Measurements from ENCODE around the gene MYO18A. TPM values are rescaled to one million over a fixed set of nuclear protein-coding genes. Genes with fewer than 3 reads are reported as not detected.

Gene MYO18A
- total RNA-seq, 3 donors from 2014 or later = 31.5 to 71.1 (median 42.3) TPM

DNA sequence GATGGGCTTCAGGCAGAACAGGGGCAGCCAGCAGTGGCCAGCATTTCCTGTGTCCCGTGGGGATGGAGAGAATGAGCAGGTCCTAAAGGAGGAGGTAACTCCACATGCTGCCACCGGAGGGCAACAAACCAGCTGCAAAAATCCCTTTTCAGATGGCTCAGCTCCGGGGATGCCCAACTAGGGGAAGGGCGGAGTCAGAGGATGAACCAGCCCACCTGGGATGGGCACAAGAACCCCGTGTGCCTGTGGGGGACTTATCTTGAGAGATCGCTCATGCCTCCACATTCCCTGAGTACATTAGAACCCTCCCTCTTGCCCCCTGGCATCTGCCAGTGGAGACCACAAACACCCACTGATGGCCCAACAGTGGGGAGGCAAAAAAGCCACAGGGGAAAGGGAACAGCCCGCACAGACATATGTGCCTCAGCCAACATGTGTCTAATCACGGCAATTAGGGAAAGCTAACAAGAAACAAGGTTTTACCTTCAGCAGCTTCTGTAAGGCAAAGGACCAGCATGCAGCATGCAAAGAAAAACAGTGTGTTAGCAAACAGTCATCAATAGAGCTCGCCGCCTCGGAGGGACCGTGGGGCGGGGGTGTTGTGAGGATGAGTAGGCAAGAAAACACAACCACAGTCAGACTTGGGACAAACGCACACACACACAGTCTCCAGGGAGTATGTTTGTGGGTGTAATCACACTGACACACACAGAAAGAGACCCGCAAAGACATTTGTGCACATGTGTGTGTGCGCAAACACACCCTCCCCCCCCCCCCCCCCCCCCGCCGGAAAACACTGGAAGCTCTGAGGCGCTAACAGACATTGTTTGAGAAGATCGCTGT lies 64.0 kb downstream of the MYO18A start:
- Histone ChIP-seq H3K36me3 (no peaks in the 10 kb centered on the region), H3K9me3 (no peaks in the 10 kb centered on the region), H3K27ac (no peak overlapping the region), H3K4me1 (peaks cover 5 to 20% of the 10 kb centered on the region in 2 donors), H3K27me3 (no peaks in the 10 kb centered on the region), H3K4me3 (no peak overlapping the region)
- DNase-seq (ENCODE audit: low spot score in 2 of 2) = no peak
- intact Hi-C loops (cut with DNase I; ENCODE audit: low total_unique reads) = loop anchor here (1.0 to 5.0 kb wide), 3 partner anchors 29 to 149 kb away; no protein-coding TSS in a partner anchor
- TF ChIP-seq POLR2AphosphoS5 (IDR thresholded peaks at IDR 0.05) = no peak
- TF ChIP-seq, protein P1, sequence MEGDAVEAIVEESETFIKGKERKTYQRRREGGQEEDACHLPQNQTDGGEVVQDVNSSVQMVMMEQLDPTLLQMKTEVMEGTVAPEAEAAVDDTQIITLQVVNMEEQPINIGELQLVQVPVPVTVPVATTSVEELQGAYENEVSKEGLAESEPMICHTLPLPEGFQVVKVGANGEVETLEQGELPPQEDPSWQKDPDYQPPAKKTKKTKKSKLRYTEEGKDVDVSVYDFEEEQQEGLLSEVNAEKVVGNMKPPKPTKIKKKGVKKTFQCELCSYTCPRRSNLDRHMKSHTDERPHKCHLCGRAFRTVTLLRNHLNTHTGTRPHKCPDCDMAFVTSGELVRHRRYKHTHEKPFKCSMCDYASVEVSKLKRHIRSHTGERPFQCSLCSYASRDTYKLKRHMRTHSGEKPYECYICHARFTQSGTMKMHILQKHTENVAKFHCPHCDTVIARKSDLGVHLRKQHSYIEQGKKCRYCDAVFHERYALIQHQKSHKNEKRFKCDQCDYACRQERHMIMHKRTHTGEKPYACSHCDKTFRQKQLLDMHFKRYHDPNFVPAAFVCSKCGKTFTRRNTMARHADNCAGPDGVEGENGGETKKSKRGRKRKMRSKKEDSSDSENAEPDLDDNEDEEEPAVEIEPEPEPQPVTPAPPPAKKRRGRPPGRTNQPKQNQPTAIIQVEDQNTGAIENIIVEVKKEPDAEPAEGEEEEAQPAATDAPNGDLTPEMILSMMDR (IDR thresholded peaks at IDR 0.05) = peak in 1 of 3 donors; percentile 10
- no peak for TF ChIP-seq POLR2A (IDR thresholded peaks at IDR 0.05)

DNA sequence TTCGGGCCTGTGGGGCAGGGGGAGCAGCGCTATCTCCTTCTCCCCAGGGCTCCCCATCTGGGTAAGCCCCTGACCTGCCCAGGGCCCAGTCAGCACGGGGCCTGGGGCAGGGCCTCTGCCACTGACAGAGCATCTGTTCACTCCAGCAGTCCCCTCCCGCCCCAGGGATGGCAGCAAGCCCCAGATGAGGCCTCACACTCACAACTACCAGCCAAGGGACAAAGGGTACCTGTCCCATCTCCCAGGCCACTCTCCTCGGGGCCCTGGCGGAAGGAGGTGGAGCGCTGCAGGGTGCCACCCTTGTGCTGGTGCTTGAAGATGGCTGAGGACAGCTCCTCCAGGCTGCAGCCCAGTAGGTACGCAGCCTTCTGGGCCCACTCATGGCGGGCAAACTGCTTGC lies 64.8 kb downstream of the MYO18A start:
- intact Hi-C loops (cut with DNase I; ENCODE audit: low total_unique reads) = loop anchor here (5.0 kb wide), 1 partner anchor 148 kb away; no protein-coding TSS in a partner anchor
- no peak overlapping the region for H3K4me3 ChIP-seq
- peak overlapping the region in 1 of 2 donors; percentile 12 for H3K27ac ChIP-seq
- H3K4me1 ChIP-seq = peaks cover 5 to 22% of the 10 kb centered on the region in 2 donors
- no peaks in the 10 kb centered on the region for H3K27me3 ChIP-seq
- H3K9me3 ChIP-seq = no peaks in the 10 kb centered on the region
- no peak for DNase-seq (ENCODE audit: low spot score in 2 of 2)
- H3K36me3 ChIP-seq = no peaks in the 10 kb centered on the region
- TF ChIP-seq, protein P1 (IDR thresholded peaks at IDR 0.05) = no peak
- TF ChIP-seq POLR2AphosphoS5 (IDR thresholded peaks at IDR 0.05) = no peak
- no peak for TF ChIP-seq POLR2A (IDR thresholded peaks at IDR 0.05)

DNA sequence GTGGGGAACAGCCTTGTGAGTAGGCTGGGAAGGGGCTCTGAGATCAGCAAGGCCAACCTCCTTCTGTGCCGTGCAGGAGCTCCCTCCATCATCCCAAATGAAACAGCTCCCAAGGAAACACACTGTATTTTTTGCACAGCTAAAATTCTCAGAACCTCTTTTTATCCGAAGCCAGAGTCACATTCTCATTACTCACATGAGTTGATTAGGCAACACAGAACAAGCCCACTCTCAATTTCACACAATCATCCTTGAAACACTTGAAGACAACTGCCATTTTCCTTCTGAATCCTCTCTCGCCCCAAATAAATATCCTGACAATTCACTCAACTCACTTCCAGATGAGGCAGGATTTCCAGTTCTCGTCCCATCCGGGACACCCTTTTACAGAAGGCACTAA lies 66.1 kb downstream of the MYO18A start:
- TF ChIP-seq POLR2AphosphoS5 (IDR thresholded peaks at IDR 0.05) (no peak), POLR2A (IDR thresholded peaks at IDR 0.05) (no peak)
- TF ChIP-seq, protein P1 (IDR thresholded peaks at IDR 0.05) = no peak
- no peaks in the 10 kb centered on the region for H3K36me3 ChIP-seq
- intact Hi-C loops (cut with DNase I; ENCODE audit: low total_unique reads) = no loop called here

DNA sequence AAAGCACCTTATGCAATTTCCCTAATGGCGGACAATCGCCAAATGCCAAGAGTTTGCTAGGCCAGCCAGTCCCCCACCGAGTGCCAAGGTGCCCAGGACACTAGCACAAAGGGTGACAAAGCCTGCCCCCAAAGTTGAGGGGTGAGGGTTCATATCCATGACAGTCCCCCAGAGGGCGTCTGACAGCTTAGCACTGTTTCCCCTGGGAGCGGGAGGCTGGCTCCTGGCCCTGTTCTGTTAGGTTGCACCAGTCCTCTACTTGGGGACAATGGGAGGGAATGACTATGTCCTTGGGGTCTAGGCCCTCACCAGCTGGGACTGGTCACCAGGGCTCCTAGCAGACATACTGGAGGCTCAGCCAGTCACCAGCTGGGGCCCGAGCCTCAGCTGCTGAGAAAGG lies 66.9 kb downstream of the MYO18A start:
- no peak for DNase-seq (ENCODE audit: low spot score in 2 of 2)
- intact Hi-C loops (cut with DNase I; ENCODE audit: low total_unique reads) = no loop called here
- H3K9me3 ChIP-seq = no peaks in the 10 kb centered on the region
- no peaks in the 10 kb centered on the region for H3K36me3 ChIP-seq
- H3K4me3 ChIP-seq = no peak overlapping the region
- peak overlapping the region; percentile 6 to 58 for H3K27ac ChIP-seq
- H3K4me1 ChIP-seq = peaks cover 5 to 22% of the 10 kb centered on the region in 2 donors
- TF ChIP-seq POLR2AphosphoS5 (IDR thresholded peaks at IDR 0.05) = no peak
- H3K27me3 ChIP-seq = no peaks in the 10 kb centered on the region

More for the DNA sequence above, 66.1 kb downstream of the MYO18A start:
- H3K9me3 ChIP-seq = no peaks in the 10 kb centered on the region
- no peak overlapping the region for H3K27ac ChIP-seq
- H3K4me1 ChIP-seq = peaks cover 5 to 22% of the 10 kb centered on the region in 2 donors
- no peak overlapping the region for H3K4me3 ChIP-seq
- DNase-seq (ENCODE audit: low spot score in 2 of 2) = no peak
- no peaks in the 10 kb centered on the region for H3K27me3 ChIP-seq

DNA sequence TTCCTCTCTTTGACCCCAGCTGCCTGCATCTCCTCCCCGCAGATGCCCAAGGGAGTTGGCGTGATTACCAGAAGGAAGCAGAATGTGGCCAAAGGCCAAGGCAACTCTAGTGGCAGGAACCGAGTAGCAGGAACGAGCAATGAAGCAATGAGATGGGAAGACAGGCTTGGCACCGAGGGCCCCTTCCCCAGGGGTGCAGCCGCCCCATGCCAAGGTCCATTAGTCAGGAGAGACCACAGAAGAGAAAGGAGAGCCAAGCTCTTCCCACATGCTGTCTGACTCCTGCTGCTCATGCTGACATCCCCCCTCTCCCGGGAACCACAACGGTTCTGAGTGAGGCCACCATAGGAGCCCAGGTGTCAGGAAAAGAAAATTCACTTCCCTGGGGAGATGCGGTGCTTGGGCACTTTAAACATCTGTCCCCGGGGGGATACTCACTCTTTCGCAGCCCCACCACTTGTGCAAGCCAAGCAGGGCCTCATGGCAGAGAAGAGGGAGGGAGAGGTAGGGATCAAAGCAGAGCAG lies 67.4 kb downstream of the MYO18A start:
- Histone ChIP-seq H3K36me3 (no peaks in the 10 kb centered on the region), H3K27me3 (no peaks in the 10 kb centered on the region), H3K27ac (peak overlapping the region; percentile 6 to 58), H3K4me3 (no peak overlapping the region), H3K4me1 (peaks cover 5 to 22% of the 10 kb centered on the region in 2 donors), H3K9me3 (no peaks in the 10 kb centered on the region)
- intact Hi-C loops (cut with DNase I; ENCODE audit: low total_unique reads) = no loop called here
- TF ChIP-seq, protein P1 (IDR thresholded peaks at IDR 0.05) = no peak
- TF ChIP-seq POLR2AphosphoS5 (IDR thresholded peaks at IDR 0.05) = peak in 1 of 3 donors; percentile 24
- no peak for TF ChIP-seq POLR2A (IDR thresholded peaks at IDR 0.05)
- DNase-seq (ENCODE audit: low spot score in 2 of 2) = peak in 1 of 2 donors; percentile 52

Measured in breast epithelium (tissue), 4 donors.